CD4-positive, alpha-beta T cell treated with Interleukin-6 for 4 hours (primary cell): ENCODE results near the gene GDPD3.

ENCODE experiments used
- DNase-seq: peaks from one replicate; pipeline ENCODE4 v3.0.0-alpha.2; 2020; ENCODE audit warnings: mixed read lengths

GDPD3 gene

GRCh38 chr16:30094541-30095165 is 18.7 kb downstream of the GDPD3 start:
- no peak for DNase-seq

- DNase-seq: peak; percentile 61
Observed at GRCh38 chr16:30092373-30093010, 20.8 kb downstream of the GDPD3 start.

GRCh38 chr16:30091474-30092372 is 21.6 kb downstream of the GDPD3 start, which contains the start of gene TBX6:
TSS of gene TBX6 (minus strand) at chr16:30091924. CDS start at chr16:30091193, 731 bp downstream.
- DNase-seq: peak; percentile 94

- DNase-seq: no peak
Observed at GRCh38 chr16:30090610-30091331, 22.6 kb downstream of the GDPD3 start.

GRCh38 chr16:30088832-30089624 is 24.3 kb downstream of the GDPD3 start:
- no peak for DNase-seq

- no peak for DNase-seq
Observed at GRCh38 chr16:30088237-30088831, 25.0 kb downstream of the GDPD3 start.

GRCh38 chr16:30087181-30087898 is 26.0 kb downstream of the GDPD3 start:
- DNase-seq: no peak

GRCh38 chr16:30086291-30087140 is 26.8 kb downstream of the GDPD3 start:
- no peak for DNase-seq

GRCh38 chr16:30085820-30086219 is 27.5 kb downstream of the GDPD3 start:
- no peak for DNase-seq

- no peak for DNase-seq
Observed at GRCh38 chr16:30085247-30085646, 28.1 kb downstream of the GDPD3 start.

- no peak for DNase-seq
Observed at GRCh38 chr16:30084816-30085159, 28.5 kb downstream of the GDPD3 start.

- DNase-seq: no peak
Observed at GRCh38 chr16:30084096-30084815, 29.1 kb downstream of the GDPD3 start.

- no peak for DNase-seq
Observed at GRCh38 chr16:30083216-30084055, 29.9 kb downstream of the GDPD3 start.

- no peak for DNase-seq
Observed at GRCh38 chr16:30082545-30083090, 30.7 kb downstream of the GDPD3 start.

GRCh38 chr16:30079480-30079879 is 33.9 kb downstream of the GDPD3 start:
- DNase-seq: no peak

- no peak for DNase-seq
Observed at GRCh38 chr16:30078744-30079143, 34.6 kb downstream of the GDPD3 start.

GRCh38 chr16:30077656-30078055 is 35.7 kb downstream of the GDPD3 start:
- no peak for DNase-seq

- DNase-seq: no peak
Observed at GRCh38 chr16:30076276-30076791, 37.0 kb downstream of the GDPD3 start.
